K562 (cell line): ENCODE results near the gene TMEM131L.

ENCODE experiments used
- CTCF ChIP-seq, 3 experiments: IDR thresholded peaks in 2 of 3; conservative IDR thresholded peaks in 1 of 3; 2 replicates each; pipeline ENCODE4 v1.5.1; 2011 to 2012; ENCODE audit warnings: low read length in 3 of 3, mild to moderate bottlenecking in 3 of 3, control low read depth in 2 of 3, improper control_type of control experiment in 1 of 3, inconsistent platforms in 1 of 3, low read depth in 1 of 3, mixed read lengths in 1 of 3, moderate library complexity in 1 of 3; ENCODE audit not compliant: insufficient read depth in 2 of 3
- HNRNPUL1 ChIP-seq: fragments of 200-400 bp; formaldehyde crosslinking; IDR thresholded peaks from 2 replicates; pipeline ENCODE4 v1.6.1; 2017; ENCODE audit warnings: low read length
- JUND ChIP-seq, 2 experiments: IDR thresholded peaks; 2 replicates in 1 of 2; 3 replicates in 1 of 2; pipeline ENCODE4 v1.6.1; 2011; ENCODE audit warnings: borderline replicate concordance in 2 of 2, low read depth in 2 of 2, low read length in 2 of 2, improper control_type of control experiment in 1 of 2, missing biosample characterization in 1 of 2, missing genetic modification characterization in 1 of 2, missing genetic modification reagents in 1 of 2
- LARP7 ChIP-seq: fragments of 450-650 bp; IDR thresholded peaks from 2 replicates; pipeline ENCODE4 v1.6.1; 2016
- POLR2A ChIP-seq: fragments of 450-650 bp; conservative IDR thresholded peaks from 2 replicates; pipeline ENCODE4 v1.6.1; 2016
- PREB ChIP-seq: sonication (generic); formaldehyde crosslinking; IDR thresholded peaks from 2 replicates; pipeline ENCODE4 v1.8.1; 2023; ENCODE audit warnings: mild to moderate bottlenecking, missing genetic modification reagents
- TCF3 ChIP-seq: sonication (generic); formaldehyde crosslinking; IDR thresholded peaks from 2 replicates; pipeline ENCODE4 v1.4.0; 2020; ENCODE audit warnings: mild to moderate bottlenecking, missing genetic modification reagents
- ZNF592 ChIP-seq: fragments of 450-650 bp; IDR thresholded peaks from 2 replicates; pipeline ENCODE4 v1.6.1; 2017; ENCODE audit warnings: antibody characterized with exemption, mild to moderate bottlenecking

- no peak for TF ChIP-seq POLR2A
- no peak for TF ChIP-seq JUND (IDR thresholded peaks at IDR 0.05; ENCODE audit: borderline replicate concordance, low read depth, low read length)
- no peak for TF ChIP-seq JUND (tag; IDR thresholded peaks at IDR 0.05; ENCODE audit: borderline replicate concordance, low read depth, low read length)
- no peak for TF ChIP-seq HNRNPUL1
- no peak for TF ChIP-seq TCF3 (CRISPR knock-in tag)
- TF ChIP-seq PREB (CRISPR knock-in tag), result no peak
- no peak for TF ChIP-seq LARP7
- TF ChIP-seq ZNF592, result no peak
- TF ChIP-seq CTCF (IDR thresholded peaks at IDR 0.05 in 2 of 3, conservative IDR thresholded peaks at IDR 0.05 in 1 of 3; ENCODE audit: insufficient read depth in 2 of 3, low read depth in 1 of 3, low read length in 3 of 3), result no peak
These were observed 171.9 kb downstream of the TMEM131L start for GRCh38 chr4:153638011-153638410.
